ENCODE results near the gene IFIT3. TPM values are rescaled to one million over a fixed set of nuclear protein-coding genes. Genes with fewer than 3 reads are reported as not detected.
A peak's percentile ranks its signal among the peaks of the same experiment; 100 is the strongest.

The IFIT3 gene
- polyA plus RNA-seq, 1 of the 3 experiments (the other 2 are of a cell fraction), result 3.2 TPM

DNA sequence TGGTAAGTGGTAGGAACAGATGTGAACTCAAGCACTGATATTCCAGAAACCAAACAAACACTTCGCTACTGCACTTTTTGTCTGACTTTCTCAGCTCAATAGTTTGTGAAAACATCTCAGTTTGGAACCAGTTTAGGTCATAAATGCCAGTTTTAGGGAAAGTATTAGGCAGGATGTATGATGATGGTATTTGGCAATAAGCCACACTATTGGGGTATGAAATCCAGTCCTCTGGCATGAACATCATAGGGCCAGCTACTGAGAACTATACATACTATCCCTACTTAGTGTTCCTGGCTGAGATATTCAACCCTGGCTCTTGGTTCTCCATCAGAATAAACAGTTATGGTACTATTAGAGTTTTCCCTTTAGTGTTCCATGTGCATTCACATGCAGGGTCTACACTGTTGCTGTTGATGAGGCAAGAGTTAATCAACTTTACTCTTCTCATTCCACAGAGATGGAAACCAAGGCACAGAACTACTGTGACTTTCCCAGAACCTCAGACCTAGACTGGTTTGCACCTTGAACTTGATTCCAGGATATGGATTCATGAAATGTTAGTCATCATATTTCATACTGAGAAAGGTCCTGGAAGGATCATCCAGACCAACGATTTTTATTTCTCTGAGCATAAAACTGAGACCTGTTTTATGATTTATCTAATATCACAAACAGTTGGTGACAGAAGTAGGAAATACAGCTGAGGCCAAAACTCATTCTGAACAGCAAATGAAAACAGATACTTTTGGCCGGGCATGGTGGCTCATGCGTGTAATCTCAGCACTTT lies 46.0 kb upstream of the IFIT3 start (continued):
- TF ChIP-seq USF1 (IDR thresholded peaks at IDR 0.05; ENCODE audit: borderline replicate concordance, low read depth) (no peak), FOSL2 (IDR thresholded peaks at IDR 0.05; ENCODE audit: borderline replicate concordance, low read depth) (no peak; the same call in 1 of the 2 replicates), NRF1 (IDR thresholded peaks at IDR 0.05; ENCODE audit: low read depth, low read length) (no peak), ELF1 (IDR thresholded peaks at IDR 0.05) (no peak)

GRCh38 chr10:89283025-89283935 lies 44.5 kb upstream of the IFIT3 start:
- POLR2A ChIA-PET, result interaction anchor here (0.8 to 1.0 kb wide), 5 partner anchors 18 to 132 kb away, joined by 3 to 4 read pairs (median 3); partner anchors contain the start of gene IFIT5
- H3K27ac ChIP-seq (ENCODE audit: low read depth in 2 of 2, low read length in 1 of 2), result peak overlapping the region; percentile 97 to 99
- peaks cover 47% of the 10 kb centered on the region for H3F3A ChIP-seq (replicated peaks; ENCODE audit: insufficient read depth)
- H3K79me2 ChIP-seq (ENCODE audit: insufficient read depth), result no peaks in the 10 kb centered on the region
- H3K27me3 ChIP-seq (ENCODE audit: insufficient read depth), result no peaks in the 10 kb centered on the region
- no peaks in the 10 kb centered on the region for H3K36me3 ChIP-seq (replicated peaks in 1 of 2; ENCODE audit: control insufficient read depth in 1 of 2, insufficient read depth in 2 of 2, low read length in 1 of 2)
- DNase-seq, result peak; percentile 26
- H3K4me1 ChIP-seq (ENCODE audit: control insufficient read depth in 1 of 2, insufficient read depth in 2 of 2, low read depth in 1 of 2, low read length in 1 of 2), result peaks cover 44 to 54% of the 10 kb centered on the region in 2 experiments
- peak overlapping the region; percentile 36 to 57 for H3K4me3 ChIP-seq (ENCODE audit: low read depth in 2 of 2, low read length in 1 of 2)
- H2AFZ ChIP-seq (ENCODE audit: low read depth), result peak overlapping the region; percentile 71; the same call in 1 of the 2 replicates
- 11% methylated on average over 6 of the region's 6 CpGs for whole genome bisulfite sequencing (ENCODE audit: low lambda C conversion rate)
- no peaks in the 10 kb centered on the region for H4K20me1 ChIP-seq (ENCODE audit: insufficient read depth)
- H3K9me2 ChIP-seq, result no peaks in the 10 kb centered on the region
- H3K9ac ChIP-seq, result peak overlapping the region; percentile 75
- peak overlapping the region; percentile 69 for H3K4me2 ChIP-seq
- no peaks in the 10 kb centered on the region for H3K9me3 ChIP-seq
- CTCF ChIA-PET, result interaction anchor here (1.0 to 2.4 kb wide), 7 partner anchors 12 to 106 kb away, joined by 3 to 12 read pairs (median 4); no protein-coding TSS in a partner anchor
- no peak for TF ChIP-seq POLR2AphosphoS5 (IDR thresholded peaks at IDR 0.05; ENCODE audit: low read depth, low read length)
- TF ChIP-seq YY1 (IDR thresholded peaks at IDR 0.05; ENCODE audit: low read depth), result no peak
- TF ChIP-seq MEF2A (IDR thresholded peaks at IDR 0.05; ENCODE audit: borderline replicate concordance, low read depth), result peak; percentile 72; the same call in 1 of the 2 replicates
- 0 out of 2 replicates have a peak, but pooled peaks have one; percentile 16 for TF ChIP-seq TEAD4 (IDR thresholded peaks at IDR 0.05; ENCODE audit: borderline replicate concordance, insufficient read depth)
- 0 out of 2 replicates have a peak, but pooled peaks have one; percentile 12 for TF ChIP-seq FOXM1 (IDR thresholded peaks at IDR 0.05; ENCODE audit: low read depth)
- TF ChIP-seq GABPA (IDR thresholded peaks at IDR 0.05; ENCODE audit: low read depth), result no peak
- peak; percentile 44; the same call in 1 of the 2 replicates for TF ChIP-seq NFIC (IDR thresholded peaks at IDR 0.05; ENCODE audit: borderline replicate concordance)
- TF ChIP-seq USF1 (IDR thresholded peaks at IDR 0.05; ENCODE audit: borderline replicate concordance, low read depth), result no peak
- TF ChIP-seq EP300 (IDR thresholded peaks at IDR 0.05; ENCODE audit: borderline replicate concordance in 1 of 2, low read depth in 1 of 2, low read length in 1 of 2), result peak; percentile 45 to 53; a peak in 2 of 4 replicates
- TF ChIP-seq FOSL2 (IDR thresholded peaks at IDR 0.05; ENCODE audit: borderline replicate concordance, low read depth), result peak; percentile 10; the same call in 1 of the 2 replicates
- TF ChIP-seq REST (IDR thresholded peaks at IDR 0.05; ENCODE audit: low read depth, low read length), result no peak
- TF ChIP-seq, protein P1, sequence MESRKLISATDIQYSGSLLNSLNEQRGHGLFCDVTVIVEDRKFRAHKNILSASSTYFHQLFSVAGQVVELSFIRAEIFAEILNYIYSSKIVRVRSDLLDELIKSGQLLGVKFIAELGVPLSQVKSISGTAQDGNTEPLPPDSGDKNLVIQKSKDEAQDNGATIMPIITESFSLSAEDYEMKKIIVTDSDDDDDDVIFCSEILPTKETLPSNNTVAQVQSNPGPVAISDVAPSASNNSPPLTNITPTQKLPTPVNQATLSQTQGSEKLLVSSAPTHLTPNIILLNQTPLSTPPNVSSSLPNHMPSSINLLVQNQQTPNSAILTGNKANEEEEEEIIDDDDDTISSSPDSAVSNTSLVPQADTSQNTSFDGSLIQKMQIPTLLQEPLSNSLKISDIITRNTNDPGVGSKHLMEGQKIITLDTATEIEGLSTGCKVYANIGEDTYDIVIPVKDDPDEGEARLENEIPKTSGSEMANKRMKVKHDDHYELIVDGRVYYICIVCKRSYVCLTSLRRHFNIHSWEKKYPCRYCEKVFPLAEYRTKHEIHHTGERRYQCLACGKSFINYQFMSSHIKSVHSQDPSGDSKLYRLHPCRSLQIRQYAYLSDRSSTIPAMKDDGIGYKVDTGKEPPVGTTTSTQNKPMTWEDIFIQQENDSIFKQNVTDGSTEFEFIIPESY (IDR thresholded peaks at IDR 0.05; ENCODE audit: borderline replicate concordance, low read depth), result no peak
- no peak for TF ChIP-seq RFX5 (IDR thresholded peaks at IDR 0.05; ENCODE audit: low read length)
- no peak for TF ChIP-seq RCOR1 (IDR thresholded peaks at IDR 0.05; ENCODE audit: low read length)
- no peak for TF ChIP-seq CTCF (IDR thresholded peaks at IDR 0.05)
- peak; percentile 48 for TF ChIP-seq TCF12 (IDR thresholded peaks at IDR 0.05)

All from SK-N-SH (cell line).